H9 (cell line): ENCODE results near the gene SERPINH1. TPM values are rescaled to one million over a fixed set of nuclear protein-coding genes. Genes with fewer than 3 reads are reported as not detected.
A peak's percentile ranks its signal among the peaks of the same experiment; 100 is the strongest.

ENCODE experiments used
- DNase-seq: peaks from one replicate; pipeline ENCODE4 v3.0.0-alpha.2; 2017
- H2AFZ ChIP-seq: one replicate; pipeline ENCODE4 v1.6.1; 2013; ENCODE audit warnings: mild to moderate bottlenecking, low read length, control low read depth, moderate library complexity
- H2AK5ac ChIP-seq: 2 replicates; pipeline ENCODE4 v1.6.1; 2013; ENCODE audit warnings: low read length, control low read depth, mixed read lengths; ENCODE audit not compliant: insufficient read length
- H2BK120ac ChIP-seq: one replicate; pipeline ENCODE4 v1.6.1; 2013; ENCODE audit warnings: low read depth, mild to moderate bottlenecking, low read length, control low read depth, inconsistent platforms; ENCODE audit not compliant: poor library complexity, severe bottlenecking
- H2BK12ac ChIP-seq: 2 replicates; pipeline ENCODE4 v1.6.1; 2013; ENCODE audit warnings: low read length, control low read depth, mixed read lengths, low read depth; ENCODE audit not compliant: insufficient read length
- H2BK15ac ChIP-seq: 2 replicates; pipeline ENCODE4 v1.6.1; 2013; ENCODE audit warnings: low read depth, low read length, control low read depth
- H2BK20ac ChIP-seq: one replicate; pipeline ENCODE4 v1.6.1; 2013; ENCODE audit warnings: low read depth, mild to moderate bottlenecking, low read length, control low read depth, inconsistent platforms; ENCODE audit not compliant: poor library complexity, severe bottlenecking
- H2BK5ac ChIP-seq: 2 replicates; pipeline ENCODE4 v1.6.1; 2013; ENCODE audit warnings: low read length, control low read depth, mixed read lengths; ENCODE audit not compliant: insufficient read length
- H3K14ac ChIP-seq: 2 replicates; pipeline ENCODE4 v1.6.1; 2013; ENCODE audit warnings: low read length, control low read depth; ENCODE audit not compliant: insufficient read depth
- H3K18ac ChIP-seq: 2 replicates; pipeline ENCODE4 v1.6.1; 2013; ENCODE audit warnings: low read depth, mild to moderate bottlenecking, mixed read lengths, low read length, control low read depth; ENCODE audit not compliant: insufficient read length
- H3K23ac ChIP-seq: 2 replicates; pipeline ENCODE4 v1.6.1; 2013; ENCODE audit warnings: low read length, control low read depth, mixed read lengths, low read depth; ENCODE audit not compliant: insufficient read length
- H3K23me2 ChIP-seq: 2 replicates; pipeline ENCODE4 v1.6.1; 2013; ENCODE audit warnings: low read depth, mild to moderate bottlenecking, mixed read lengths, low read length, control low read depth; ENCODE audit not compliant: insufficient read length, poor library complexity, severe bottlenecking
- H3K27ac ChIP-seq: 2 replicates; pipeline ENCODE4 v1.5.1; 2013; ENCODE audit warnings: low read length, control low read depth, mixed read lengths, low read depth; ENCODE audit not compliant: insufficient read length
- H3K27me3 ChIP-seq: 2 replicates; pipeline ENCODE4 v1.6.1; 2013; ENCODE audit warnings: low read length, control low read depth, inconsistent platforms; ENCODE audit not compliant: insufficient read depth
- H3K4ac ChIP-seq: 2 replicates; pipeline ENCODE4 v1.6.1; 2013; ENCODE audit warnings: low read depth, mild to moderate bottlenecking, control low read depth, inconsistent platforms, low read length, moderate library complexity
- H3K4me1 ChIP-seq: 2 replicates; pipeline ENCODE4 v1.6.1; 2013; ENCODE audit warnings: low read length, control low read depth, inconsistent platforms; ENCODE audit not compliant: insufficient read depth
- H3K4me2 ChIP-seq: 2 replicates; pipeline ENCODE4 v1.6.1; 2013; ENCODE audit warnings: low read length, control low read depth, mixed read lengths; ENCODE audit not compliant: insufficient read length, insufficient read depth
- H3K56ac ChIP-seq: 2 replicates; pipeline ENCODE4 v1.6.1; 2013; ENCODE audit warnings: low read depth, mild to moderate bottlenecking, mixed read lengths, low read length, control low read depth; ENCODE audit not compliant: insufficient read length
- H3K79me1 ChIP-seq: 2 replicates; pipeline ENCODE4 v1.6.1; 2013; ENCODE audit warnings: low read depth, mild to moderate bottlenecking, moderate library complexity, low read length, control low read depth, inconsistent platforms; ENCODE audit not compliant: insufficient read depth, poor library complexity, severe bottlenecking
- H3K79me2 ChIP-seq: 2 replicates; pipeline ENCODE4 v1.6.1; 2013; ENCODE audit warnings: low read length, control low read depth, inconsistent platforms; ENCODE audit not compliant: insufficient read depth
- H3K9ac ChIP-seq: 2 replicates; pipeline ENCODE4 v1.6.1; 2013; ENCODE audit warnings: low read length, control low read depth, mixed read lengths; ENCODE audit not compliant: insufficient read length; ENCODE audit errors: extremely low read depth
- H3K9me3 ChIP-seq: one replicate; pipeline ENCODE4 v1.6.1; 2013; ENCODE audit warnings: low read depth, low read length, inconsistent platforms; ENCODE audit not compliant: control insufficient read depth
- H3T11ph ChIP-seq: one replicate; pipeline ENCODE4 v1.6.1; 2013; ENCODE audit warnings: mild to moderate bottlenecking, low read length, control low read depth, inconsistent platforms
- H4K20me1 ChIP-seq: one replicate; pipeline ENCODE4 v1.6.1; 2013; ENCODE audit not compliant: control insufficient read depth, insufficient read length, insufficient read depth
- H4K5ac ChIP-seq: 2 replicates; pipeline ENCODE4 v1.6.1; 2013; ENCODE audit warnings: low read depth, mild to moderate bottlenecking, mixed read lengths, low read length, control low read depth; ENCODE audit not compliant: insufficient read length
- H4K8ac ChIP-seq: replicated peaks from 2 replicates; pipeline ENCODE4 v1.6.1; 2013; ENCODE audit warnings: low read length, control low read depth, mixed read lengths, low read depth; ENCODE audit not compliant: insufficient read length
- H4K91ac ChIP-seq: 2 replicates; pipeline ENCODE4 v1.6.1; 2013; ENCODE audit warnings: low read depth, mild to moderate bottlenecking, moderate library complexity, mixed read lengths, low read length, control low read depth; ENCODE audit not compliant: insufficient read length
- H3K27ac Mint-ChIP-seq, 3 experiments: 2 replicates in 2 of 3; 3 replicates in 1 of 3; pipeline ENCODE4 v1.8.0; 2020 to 2021; ENCODE audit warnings: mixed read lengths in 3 of 3, mild to moderate bottlenecking in 1 of 3, moderate library complexity in 1 of 3
- H3K27me3 Mint-ChIP-seq: 2 replicates; pipeline ENCODE4 v1.8.0; 2021; ENCODE audit warnings: low read depth, mild to moderate bottlenecking, moderate library complexity, mixed read lengths
- H3K36me3 Mint-ChIP-seq, 3 experiments: 2 replicates in 2 of 3; 3 replicates in 1 of 3; pipeline ENCODE4 v1.8.0; 2020 to 2021; ENCODE audit warnings: low read depth in 3 of 3, mixed read lengths in 3 of 3; ENCODE audit not compliant: insufficient read depth in 1 of 3
- H3K4me1 Mint-ChIP-seq, 2 experiments: 2 replicates each; pipeline ENCODE4 v1.8.0; 2020; ENCODE audit warnings: mixed read lengths in 2 of 2
- H3K4me3 Mint-ChIP-seq, 2 experiments: 2 replicates in 1 of 2; 3 replicates in 1 of 2; pipeline ENCODE4 v1.8.0; 2020 to 2021; ENCODE audit warnings: mild to moderate bottlenecking in 2 of 2, mixed read lengths in 2 of 2, moderate library complexity in 1 of 2
- H3K9me3 Mint-ChIP-seq, 2 experiments: 2 replicates in 1 of 2; 3 replicates in 1 of 2; pipeline ENCODE4 v1.8.0; 2020; ENCODE audit warnings: mild to moderate bottlenecking in 2 of 2, mixed read lengths in 2 of 2, moderate library complexity in 1 of 2
- WGBS: extraction: QIAGEN DNeasy Blood & Tissue Kit; methylation state at CpG from one replicate; pipeline ENCODE4 v1.1.7; 2013; ENCODE audit warnings: missing lambda C conversion rate, low lambda C conversion rate, mixed read lengths; ENCODE audit not compliant: insufficient read length; ENCODE audit errors: extremely low coverage; 5-methylcytosine and 5-hydroxymethylcytosine counted together
- total RNA-seq: library from RNA; stranded (reverse); gene quantifications from 2 replicates; pipeline ENCODE4 v1.2.1, GENCODE V29; 2021
- TF ChIP-seq, protein P1 (sequence below): fragments of 200-600 bp; sonication (generic); conservative IDR thresholded peaks from 3 replicates; pipeline ENCODE4 v1.8.0; 2021; ENCODE audit warnings: antibody characterized with exemption, mild to moderate bottlenecking

The SERPINH1 gene
- total RNA-seq, 1 experiment from 2014 or later: 253 TPM

DNA sequence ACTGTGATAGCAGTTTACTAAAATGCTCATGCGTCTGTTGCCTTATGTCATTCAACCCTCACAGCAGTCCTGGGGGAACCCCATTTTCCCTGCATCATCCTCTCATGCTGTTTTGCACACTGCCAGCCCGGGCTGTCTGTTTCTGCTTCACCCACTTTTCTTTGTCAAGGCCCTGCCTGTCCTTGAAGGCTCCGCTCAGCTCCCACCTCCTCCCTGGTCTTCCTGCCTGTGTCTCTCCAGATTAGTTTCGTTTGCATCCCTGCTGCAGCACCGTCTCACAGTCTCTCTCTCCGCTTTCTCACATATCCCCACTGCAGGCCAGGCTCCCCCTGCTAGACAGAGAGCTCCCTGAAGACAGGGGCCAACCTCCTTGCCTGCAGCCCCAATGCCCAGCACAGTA lies 29.9 kb downstream of the SERPINH1 start:
- Histone ChIP-seq H3K27me3 (no peaks in the 10 kb centered on the region), H4K8ac (no peak overlapping the region), H2AFZ (no peak overlapping the region), H4K20me1 (no peaks in the 10 kb centered on the region), H3T11ph (no peak overlapping the region), H3K23ac (no peak overlapping the region), H3K9me3 (no peaks in the 10 kb centered on the region), H3K4me2 (no peak overlapping the region), H3K4me1 (no peaks in the 10 kb centered on the region), H3K14ac (no peak overlapping the region; the same call in 1 of the 2 replicates), H3K4ac (no peak overlapping the region), H4K5ac (no peak overlapping the region), H3K18ac (no peak overlapping the region), H2BK15ac (no peak overlapping the region), H3K27ac (no peak overlapping the region), H2BK120ac (no peak overlapping the region), H2BK5ac (no peak overlapping the region), H3K56ac (no peak overlapping the region), H2BK20ac (no peak overlapping the region), H3K79me1 (no peaks in the 10 kb centered on the region), H3K23me2 (no peaks in the 10 kb centered on the region), H4K91ac (no peak overlapping the region), H2AK5ac (no peak overlapping the region), H3K9ac (no peak overlapping the region), H3K79me2 (no peaks in the 10 kb centered on the region), H2BK12ac (no peak overlapping the region)
- Mint-ChIP-seq H3K4me3 (no peak overlapping the region), H3K4me1 (peaks cover 13% of the 10 kb centered on the region in 2 experiments), H3K36me3 (no peaks in the 10 kb centered on the region), H3K27ac (0 out of 7 replicates have a peak overlapping the region, but pooled peaks of 1 of the 3 experiments have one; percentile 8), H3K9me3 (no peaks in the 10 kb centered on the region), H3K27me3 (peaks cover 17% of the 10 kb centered on the region)
- no peak for DNase-seq
- no CpG with 5 or more reads among the region's 6 CpGs for whole genome bisulfite sequencing
- TF ChIP-seq, protein P1, sequence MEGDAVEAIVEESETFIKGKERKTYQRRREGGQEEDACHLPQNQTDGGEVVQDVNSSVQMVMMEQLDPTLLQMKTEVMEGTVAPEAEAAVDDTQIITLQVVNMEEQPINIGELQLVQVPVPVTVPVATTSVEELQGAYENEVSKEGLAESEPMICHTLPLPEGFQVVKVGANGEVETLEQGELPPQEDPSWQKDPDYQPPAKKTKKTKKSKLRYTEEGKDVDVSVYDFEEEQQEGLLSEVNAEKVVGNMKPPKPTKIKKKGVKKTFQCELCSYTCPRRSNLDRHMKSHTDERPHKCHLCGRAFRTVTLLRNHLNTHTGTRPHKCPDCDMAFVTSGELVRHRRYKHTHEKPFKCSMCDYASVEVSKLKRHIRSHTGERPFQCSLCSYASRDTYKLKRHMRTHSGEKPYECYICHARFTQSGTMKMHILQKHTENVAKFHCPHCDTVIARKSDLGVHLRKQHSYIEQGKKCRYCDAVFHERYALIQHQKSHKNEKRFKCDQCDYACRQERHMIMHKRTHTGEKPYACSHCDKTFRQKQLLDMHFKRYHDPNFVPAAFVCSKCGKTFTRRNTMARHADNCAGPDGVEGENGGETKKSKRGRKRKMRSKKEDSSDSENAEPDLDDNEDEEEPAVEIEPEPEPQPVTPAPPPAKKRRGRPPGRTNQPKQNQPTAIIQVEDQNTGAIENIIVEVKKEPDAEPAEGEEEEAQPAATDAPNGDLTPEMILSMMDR: no peak
